GM23338 (cell line): ENCODE data around the gene GUCY1A2. TPM values are rescaled to one million over a fixed set of nuclear protein-coding genes. Genes with fewer than 3 reads are reported as not detected.

Experiments
- ATAC-seq: fragments of 200-7000 bp; cut with Tn5 transposase; 3 replicates; pipeline ENCODE4 v1.9.1; 2020
- DNase-seq: peaks from one replicate; pipeline ENCODE4 v3.0.0-alpha.2; 2015; ENCODE audit warnings: low spot score
- H2AFZ ChIP-seq: fragments of 200-600 bp; sonication (generic); 2 replicates; pipeline ENCODE4 v1.8.0; 2016; ENCODE audit warnings: antibody characterized with exemption, mild to moderate bottlenecking, moderate library complexity
- H3F3A ChIP-seq: fragments of 200-600 bp; sonication (generic); replicated peaks from 2 replicates; pipeline ENCODE4 v1.8.0; 2017; ENCODE audit warnings: antibody characterized with exemption, mixed run types, low read depth
- H3K27ac ChIP-seq: fragments of 200-600 bp; sonication (generic); 2 replicates; pipeline ENCODE4 v1.6.1; 2016; ENCODE audit warnings: low read depth
- H3K27me3 ChIP-seq: fragments of 200-600 bp; sonication (generic); 2 replicates; pipeline ENCODE4 v1.8.0; 2016; ENCODE audit warnings: mild to moderate bottlenecking, mixed run types, moderate library complexity; ENCODE audit not compliant: insufficient read depth
- H3K36me3 ChIP-seq: fragments of 200-600 bp; sonication (generic); 2 replicates; pipeline ENCODE4 v1.8.0; 2016; ENCODE audit warnings: mild to moderate bottlenecking; ENCODE audit not compliant: insufficient read depth
- H3K4me1 ChIP-seq: fragments of 200-600 bp; sonication (generic); 2 replicates; pipeline ENCODE4 v1.8.0; 2016; ENCODE audit warnings: mild to moderate bottlenecking, moderate library complexity; ENCODE audit not compliant: insufficient read depth
- H3K4me2 ChIP-seq: fragments of 200-600 bp; sonication (generic); 2 replicates; pipeline ENCODE4 v1.7.1; 2017; ENCODE audit warnings: mixed run types
- H3K4me3 ChIP-seq: fragments of 200-600 bp; sonication (generic); 2 replicates; pipeline ENCODE4 v1.6.1; 2016; ENCODE audit warnings: mixed run types
- H3K79me2 ChIP-seq: fragments of 200-600 bp; sonication (generic); replicated peaks from 2 replicates; pipeline ENCODE4 v1.8.0; 2017; ENCODE audit warnings: mild to moderate bottlenecking; ENCODE audit not compliant: insufficient read depth
- H3K9me2 ChIP-seq: fragments of 200-600 bp; sonication (generic); 2 replicates; pipeline ENCODE4 v1.8.0; 2017; ENCODE audit not compliant: insufficient read depth
- H4K20me1 ChIP-seq: fragments of 200-600 bp; sonication (generic); replicated peaks from 2 replicates; pipeline ENCODE4 v1.8.0; 2017; ENCODE audit warnings: mild to moderate bottlenecking; ENCODE audit not compliant: insufficient read depth
- H3K27ac Mint-ChIP-seq: 2 replicates; pipeline ENCODE4 v1.8.0; 2020; ENCODE audit warnings: inconsistent platforms, mild to moderate bottlenecking, moderate library complexity, mixed read lengths
- H3K27me3 Mint-ChIP-seq: 3 replicates; pipeline ENCODE4 v1.8.0; 2022; ENCODE audit warnings: low read depth, mild to moderate bottlenecking, moderate library complexity, mixed read lengths, inconsistent platforms; ENCODE audit not compliant: insufficient read depth, poor library complexity
- H3K36me3 Mint-ChIP-seq: 3 replicates; pipeline ENCODE4 v1.8.0; 2021; ENCODE audit warnings: low read depth, mild to moderate bottlenecking, inconsistent platforms, moderate library complexity, mixed read lengths
- H3K4me1 Mint-ChIP-seq: 3 replicates; pipeline ENCODE4 v1.8.0; 2020; ENCODE audit warnings: mild to moderate bottlenecking, inconsistent platforms, mixed read lengths
- H3K4me3 Mint-ChIP-seq: 3 replicates; pipeline ENCODE4 v1.8.0; 2021; ENCODE audit warnings: moderate library complexity, mild to moderate bottlenecking, inconsistent platforms, mixed read lengths
- H3K9me3 Mint-ChIP-seq: 3 replicates; pipeline ENCODE4 v1.8.0; 2020; ENCODE audit warnings: moderate library complexity, mild to moderate bottlenecking, inconsistent platforms, mixed read lengths
- CREB1 ChIP-seq: fragments of 250-450 bp; sonication (Bioruptor Pico); IDR thresholded peaks from 2 replicates; pipeline ENCODE4 v1.5.0; 2020; ENCODE audit warnings: low read depth, mild to moderate bottlenecking, moderate library complexity
- CTCF ChIP-seq, 2 experiments: fragments of 200-600 bp in 1 of 2; sonication (generic) in 1 of 2; conservative IDR thresholded peaks; 2 replicates each; pipeline versions ENCODE4 v1.5.1 to v1.6.1; 2016 to 2017; ENCODE audit warnings: antibody characterized with exemption in 2 of 2, low read depth in 2 of 2, mild to moderate bottlenecking in 2 of 2, moderate library complexity in 1 of 2
- ETS1 ChIP-seq: IDR thresholded peaks from 2 replicates; pipeline ENCODE4 v1.6.1; 2016; ENCODE audit warnings: antibody characterized with exemption
- EZH2 ChIP-seq: fragments of 200-600 bp; sonication (generic); IDR thresholded peaks from one replicate; pipeline ENCODE4 v1.8.0; 2017; ENCODE audit warnings: antibody characterized with exemption, mild to moderate bottlenecking, low read depth; ENCODE audit not compliant: unreplicated experiment
- EZH2phosphoT487 ChIP-seq: fragments of 200-600 bp; sonication (generic); IDR thresholded peaks from one replicate; pipeline ENCODE4 v1.8.1; 2018; ENCODE audit warnings: antibody characterized with exemption; ENCODE audit not compliant: unreplicated experiment
- JUNB ChIP-seq: IDR thresholded peaks from one replicate; pipeline ENCODE4 v1.6.1; 2016; ENCODE audit warnings: antibody characterized with exemption; ENCODE audit not compliant: unreplicated experiment
- NANOG ChIP-seq: IDR thresholded peaks from 2 replicates; pipeline ENCODE4 v1.6.1; 2016; ENCODE audit warnings: antibody characterized with exemption, borderline replicate concordance
- POLR2AphosphoS5 ChIP-seq: IDR thresholded peaks from 2 replicates; pipeline ENCODE4 v1.6.1; 2016; ENCODE audit warnings: antibody characterized with exemption, low read depth
- REST ChIP-seq: IDR thresholded peaks from one replicate; pipeline ENCODE4 v1.6.1; 2018; ENCODE audit warnings: antibody characterized with exemption; ENCODE audit not compliant: unreplicated experiment
- STAT1 ChIP-seq: IDR thresholded peaks from one replicate; pipeline ENCODE4 v1.6.1; 2016; ENCODE audit warnings: antibody characterized with exemption; ENCODE audit not compliant: unreplicated experiment
- ZNF114 ChIP-seq: fragments of 250-450 bp; sonication (Bioruptor Pico); IDR thresholded peaks from 2 replicates; pipeline ENCODE4 v1.5.0; 2020; ENCODE audit warnings: mild to moderate bottlenecking, moderate library complexity
- ZNF331 ChIP-seq: fragments of 250-450 bp; sonication (Bioruptor Pico); IDR thresholded peaks from 2 replicates; pipeline ENCODE4 v1.5.0; 2020; ENCODE audit warnings: low read depth, mild to moderate bottlenecking, moderate library complexity
- ZNF462 ChIP-seq: fragments of 250-450 bp; sonication (Bioruptor Pico); IDR thresholded peaks from 2 replicates; pipeline ENCODE4 v1.5.0; 2020; ENCODE audit warnings: mild to moderate bottlenecking, moderate library complexity
- polyA plus RNA-seq: library from polyadenylated mRNA; unstranded; fragments of >200 nt; fragmentation: Nextera tagmentation; extraction: Ambion mirVana; gene quantifications from 2 replicates; pipeline ENCODE4 v1.2.1, GENCODE V29; 2016
- total RNA-seq: library from RNA; depleted of rRNA; stranded (reverse); fragments of >200 nt; shearing (Covaris generic); gene quantifications from 2 replicates; pipeline ENCODE4 v1.2.3, GENCODE V29; 2014

The GUCY1A2 gene
- total and polyA plus RNA-seq, 2 experiments from 2014 or later = 0.36 to 1.4 TPM

- no peaks in the 10 kb centered on the region for H3K36me3 ChIP-seq
- Mint-ChIP-seq H3K27ac (no peak overlapping the region), H3K4me1 (no peaks in the 10 kb centered on the region), H3K9me3 (0 out of 3 replicates have a peak, but pooled peaks cover 3% of the 10 kb centered on the region), H3K27me3 (no peaks in the 10 kb centered on the region), H3K4me3 (no peak overlapping the region), H3K36me3 (no peaks in the 10 kb centered on the region)
- no peaks in the 10 kb centered on the region for H3K27me3 ChIP-seq
- ATAC-seq (no peak), DNase-seq (no peak)
- H4K20me1 ChIP-seq = no peaks in the 10 kb centered on the region
- H2AFZ ChIP-seq = no peak overlapping the region
- H3K9me2 ChIP-seq = no peaks in the 10 kb centered on the region
- TF ChIP-seq NANOG (no peak), ETS1 (no peak), STAT1 (no peak), ZNF462 (CRISPR knock-in tag) (no peak), JUNB (no peak), EZH2 (no peak), CTCF (conservative IDR thresholded peaks at IDR 0.05; ENCODE audit: low read depth in 2 of 2) (no peak), CREB1 (CRISPR knock-in tag) (no peak), ZNF114 (CRISPR knock-in tag) (no peak), ZNF331 (CRISPR knock-in tag) (no peak), EZH2phosphoT487 (no peak), REST (no peak), POLR2AphosphoS5 (no peak)
- H3K4me2 ChIP-seq = no peak overlapping the region
- no peak overlapping the region for H3K27ac ChIP-seq
- no peaks in the 10 kb centered on the region for H3K79me2 ChIP-seq
- H3K4me1 ChIP-seq = no peaks in the 10 kb centered on the region
- H3K4me3 ChIP-seq = no peak overlapping the region
- H3F3A ChIP-seq = no peaks in the 10 kb centered on the region
Measured at GRCh38 chr11:106920899-106921509, 97.3 kb downstream of the GUCY1A2 start.
